H9 (cell line): Measurements from ENCODE around the gene TEX44. TPM values are rescaled to one million over a fixed set of nuclear protein-coding genes. Genes with fewer than 3 reads are reported as not detected.
"Not testable (repeated sequence)": the region's sequence is repeated elsewhere in the genome, so short reads cannot be mapped to it uniquely, and the experiment has no call there.

Experiments
- DNase-seq: peaks from one replicate; pipeline ENCODE4 v3.0.0-alpha.2; 2017
- H2AFZ ChIP-seq: one replicate; pipeline ENCODE4 v1.6.1; 2013; ENCODE audit warnings: mild to moderate bottlenecking, low read length, control low read depth, moderate library complexity
- H2AK5ac ChIP-seq: 2 replicates; pipeline ENCODE4 v1.6.1; 2013; ENCODE audit warnings: low read length, control low read depth, mixed read lengths; ENCODE audit not compliant: insufficient read length
- H2BK120ac ChIP-seq: one replicate; pipeline ENCODE4 v1.6.1; 2013; ENCODE audit warnings: low read depth, mild to moderate bottlenecking, low read length, control low read depth, inconsistent platforms; ENCODE audit not compliant: poor library complexity, severe bottlenecking
- H2BK12ac ChIP-seq: 2 replicates; pipeline ENCODE4 v1.6.1; 2013; ENCODE audit warnings: low read length, control low read depth, mixed read lengths, low read depth; ENCODE audit not compliant: insufficient read length
- H2BK15ac ChIP-seq: 2 replicates; pipeline ENCODE4 v1.6.1; 2013; ENCODE audit warnings: low read depth, low read length, control low read depth
- H2BK20ac ChIP-seq: one replicate; pipeline ENCODE4 v1.6.1; 2013; ENCODE audit warnings: low read depth, mild to moderate bottlenecking, low read length, control low read depth, inconsistent platforms; ENCODE audit not compliant: poor library complexity, severe bottlenecking
- H2BK5ac ChIP-seq: 2 replicates; pipeline ENCODE4 v1.6.1; 2013; ENCODE audit warnings: low read length, control low read depth, mixed read lengths; ENCODE audit not compliant: insufficient read length
- H3K14ac ChIP-seq: 2 replicates; pipeline ENCODE4 v1.6.1; 2013; ENCODE audit warnings: low read length, control low read depth; ENCODE audit not compliant: insufficient read depth
- H3K18ac ChIP-seq: 2 replicates; pipeline ENCODE4 v1.6.1; 2013; ENCODE audit warnings: low read depth, mild to moderate bottlenecking, mixed read lengths, low read length, control low read depth; ENCODE audit not compliant: insufficient read length
- H3K23ac ChIP-seq: 2 replicates; pipeline ENCODE4 v1.6.1; 2013; ENCODE audit warnings: low read length, control low read depth, mixed read lengths, low read depth; ENCODE audit not compliant: insufficient read length
- H3K23me2 ChIP-seq: 2 replicates; pipeline ENCODE4 v1.6.1; 2013; ENCODE audit warnings: low read depth, mild to moderate bottlenecking, mixed read lengths, low read length, control low read depth; ENCODE audit not compliant: insufficient read length, poor library complexity, severe bottlenecking
- H3K27ac ChIP-seq: 2 replicates; pipeline ENCODE4 v1.5.1; 2013; ENCODE audit warnings: low read length, control low read depth, mixed read lengths, low read depth; ENCODE audit not compliant: insufficient read length
- H3K27me3 ChIP-seq: 2 replicates; pipeline ENCODE4 v1.6.1; 2013; ENCODE audit warnings: low read length, control low read depth, inconsistent platforms; ENCODE audit not compliant: insufficient read depth
- H3K4ac ChIP-seq: 2 replicates; pipeline ENCODE4 v1.6.1; 2013; ENCODE audit warnings: low read depth, mild to moderate bottlenecking, control low read depth, inconsistent platforms, low read length, moderate library complexity
- H3K4me1 ChIP-seq: 2 replicates; pipeline ENCODE4 v1.6.1; 2013; ENCODE audit warnings: low read length, control low read depth, inconsistent platforms; ENCODE audit not compliant: insufficient read depth
- H3K4me2 ChIP-seq: 2 replicates; pipeline ENCODE4 v1.6.1; 2013; ENCODE audit warnings: low read length, control low read depth, mixed read lengths; ENCODE audit not compliant: insufficient read length, insufficient read depth
- H3K56ac ChIP-seq: 2 replicates; pipeline ENCODE4 v1.6.1; 2013; ENCODE audit warnings: low read depth, mild to moderate bottlenecking, mixed read lengths, low read length, control low read depth; ENCODE audit not compliant: insufficient read length
- H3K79me1 ChIP-seq: 2 replicates; pipeline ENCODE4 v1.6.1; 2013; ENCODE audit warnings: low read depth, mild to moderate bottlenecking, moderate library complexity, low read length, control low read depth, inconsistent platforms; ENCODE audit not compliant: insufficient read depth, poor library complexity, severe bottlenecking
- H3K79me2 ChIP-seq: 2 replicates; pipeline ENCODE4 v1.6.1; 2013; ENCODE audit warnings: low read length, control low read depth, inconsistent platforms; ENCODE audit not compliant: insufficient read depth
- H3K9ac ChIP-seq: 2 replicates; pipeline ENCODE4 v1.6.1; 2013; ENCODE audit warnings: low read length, control low read depth, mixed read lengths; ENCODE audit not compliant: insufficient read length; ENCODE audit errors: extremely low read depth
- H3K9me3 ChIP-seq: one replicate; pipeline ENCODE4 v1.6.1; 2013; ENCODE audit warnings: low read depth, low read length, inconsistent platforms; ENCODE audit not compliant: control insufficient read depth
- H3T11ph ChIP-seq: one replicate; pipeline ENCODE4 v1.6.1; 2013; ENCODE audit warnings: mild to moderate bottlenecking, low read length, control low read depth, inconsistent platforms
- H4K20me1 ChIP-seq: one replicate; pipeline ENCODE4 v1.6.1; 2013; ENCODE audit not compliant: control insufficient read depth, insufficient read length, insufficient read depth
- H4K5ac ChIP-seq: 2 replicates; pipeline ENCODE4 v1.6.1; 2013; ENCODE audit warnings: low read depth, mild to moderate bottlenecking, mixed read lengths, low read length, control low read depth; ENCODE audit not compliant: insufficient read length
- H4K8ac ChIP-seq: replicated peaks from 2 replicates; pipeline ENCODE4 v1.6.1; 2013; ENCODE audit warnings: low read length, control low read depth, mixed read lengths, low read depth; ENCODE audit not compliant: insufficient read length
- H4K91ac ChIP-seq: 2 replicates; pipeline ENCODE4 v1.6.1; 2013; ENCODE audit warnings: low read depth, mild to moderate bottlenecking, moderate library complexity, mixed read lengths, low read length, control low read depth; ENCODE audit not compliant: insufficient read length
- H3K27ac Mint-ChIP-seq, 3 experiments: 2 replicates in 2 of 3; 3 replicates in 1 of 3; pipeline ENCODE4 v1.8.0; 2020 to 2021; ENCODE audit warnings: mixed read lengths in 3 of 3, mild to moderate bottlenecking in 1 of 3, moderate library complexity in 1 of 3
- H3K27me3 Mint-ChIP-seq: 2 replicates; pipeline ENCODE4 v1.8.0; 2021; ENCODE audit warnings: low read depth, mild to moderate bottlenecking, moderate library complexity, mixed read lengths
- H3K36me3 Mint-ChIP-seq, 3 experiments: 2 replicates in 2 of 3; 3 replicates in 1 of 3; pipeline ENCODE4 v1.8.0; 2020 to 2021; ENCODE audit warnings: low read depth in 3 of 3, mixed read lengths in 3 of 3; ENCODE audit not compliant: insufficient read depth in 1 of 3
- H3K4me1 Mint-ChIP-seq, 2 experiments: 2 replicates each; pipeline ENCODE4 v1.8.0; 2020; ENCODE audit warnings: mixed read lengths in 2 of 2
- H3K4me3 Mint-ChIP-seq, 2 experiments: 2 replicates in 1 of 2; 3 replicates in 1 of 2; pipeline ENCODE4 v1.8.0; 2020 to 2021; ENCODE audit warnings: mild to moderate bottlenecking in 2 of 2, mixed read lengths in 2 of 2, moderate library complexity in 1 of 2
- H3K9me3 Mint-ChIP-seq, 2 experiments: 2 replicates in 1 of 2; 3 replicates in 1 of 2; pipeline ENCODE4 v1.8.0; 2020; ENCODE audit warnings: mild to moderate bottlenecking in 2 of 2, mixed read lengths in 2 of 2, moderate library complexity in 1 of 2
- CTCF ChIP-seq: fragments of 200-600 bp; sonication (generic); conservative IDR thresholded peaks from 3 replicates; pipeline ENCODE4 v1.8.0; 2021; ENCODE audit warnings: antibody characterized with exemption, mild to moderate bottlenecking
- WGBS: extraction: QIAGEN DNeasy Blood & Tissue Kit; methylation state at CpG from one replicate; pipeline ENCODE4 v1.1.7; 2013; ENCODE audit warnings: missing lambda C conversion rate, low lambda C conversion rate, mixed read lengths; ENCODE audit not compliant: insufficient read length; ENCODE audit errors: extremely low coverage; 5-methylcytosine and 5-hydroxymethylcytosine counted together
- total RNA-seq: library from RNA; stranded (reverse); gene quantifications from 2 replicates; pipeline ENCODE4 v1.2.1, GENCODE V29; 2021

Gene TEX44
- total RNA-seq, 1 experiment from 2014 or later, result not detected

- peak overlapping the region; percentile 77 to 96 (median 95) for H3K27ac Mint-ChIP-seq
- Histone ChIP-seq H3K27me3 (no peaks in the 10 kb centered on the region), H3K56ac (no peak overlapping the region), H3K4me2 (no peak overlapping the region), H2BK120ac (peak overlapping the region; percentile 50), H3K79me1 (no peaks in the 10 kb centered on the region), H3T11ph (no peak overlapping the region), H3K23ac (no peak overlapping the region), H3K18ac (peak overlapping the region; percentile 70), H3K9me3 (no peaks in the 10 kb centered on the region), H4K8ac (no peak overlapping the region), H4K5ac (no peak overlapping the region), H2BK5ac (no peak overlapping the region), H2BK12ac (no peak overlapping the region), H3K14ac (peak overlapping the region; percentile 37; the same call in 1 of the 2 replicates), H2BK15ac (no peak overlapping the region), H2AFZ (no peak overlapping the region), H3K9ac (no peak overlapping the region), H3K4me1 (peaks cover 11% of the 10 kb centered on the region; the same call in 1 of the 2 replicates), H3K27ac (no peak overlapping the region), H2BK20ac (no peak overlapping the region), H4K91ac (peak overlapping the region; percentile 14), H3K23me2 (peaks cover 5% of the 10 kb centered on the region), H4K20me1 (no peaks in the 10 kb centered on the region), H2AK5ac (no peak overlapping the region), H3K79me2 (no peaks in the 10 kb centered on the region), H3K4ac (no peak overlapping the region)
- peaks cover 22 to 25% of the 10 kb centered on the region in 2 experiments for H3K9me3 Mint-ChIP-seq
- no peaks in the 10 kb centered on the region for H3K27me3 Mint-ChIP-seq
- no peak for TF ChIP-seq CTCF
- DNase-seq, result no peak
- peaks cover 46 to 49% of the 10 kb centered on the region in 2 experiments for H3K4me1 Mint-ChIP-seq
- H3K36me3 Mint-ChIP-seq, result peaks cover 1 to 29% (median 5%) of the 10 kb centered on the region in 3 experiments; a peak in 4 of 7 replicates
- WGBS, result no CpG with 5 or more reads among the region's 7 CpGs
- H3K4me3 Mint-ChIP-seq, result no peak overlapping the region
Measured at GRCh38 chr2:231568785-231569435, 23.8 kb upstream of the TEX44 start.

GRCh38 chr2:231570915-231571314, 21.7 kb upstream of the TEX44 start:
- H3K27ac ChIP-seq, H3K23me2 ChIP-seq, H3K79me2 ChIP-seq, H3K9me3 ChIP-seq, H4K20me1 ChIP-seq, H2BK12ac ChIP-seq, DNase-seq, H3K27me3 ChIP-seq, H3K9ac ChIP-seq, H3T11ph ChIP-seq, H4K8ac ChIP-seq, H3K4me2 ChIP-seq, H4K91ac ChIP-seq, H3K79me1 ChIP-seq, H2AK5ac ChIP-seq, H3K4ac ChIP-seq, H4K5ac ChIP-seq, H2BK120ac ChIP-seq, H2BK20ac ChIP-seq, H3K56ac ChIP-seq, H2BK15ac ChIP-seq, H3K14ac ChIP-seq, H2BK5ac ChIP-seq, H3K4me3 Mint-ChIP-seq, H3K23ac ChIP-seq, H3K27me3 Mint-ChIP-seq, H3K18ac ChIP-seq, H2AFZ ChIP-seq: not testable (repeated sequence)
- Mint-ChIP-seq H3K9me3 (peaks cover 11% of the 10 kb centered on the region in 2 experiments), H3K4me1 (peaks cover 53 to 67% of the 10 kb centered on the region in 2 experiments), H3K27ac (peak overlapping the region; percentile 92 to 99 (median 98); a peak in 6 of 7 replicates), H3K36me3 (peaks cover 1 to 20% (median 3%) of the 10 kb centered on the region in 3 experiments; a peak in 4 of 7 replicates)
- peaks cover 11% of the 10 kb centered on the region; the same call in 1 of the 2 replicates for H3K4me1 ChIP-seq
- no CpG with 5 or more reads among the region's 5 CpGs for WGBS
